Ishikawa (cell line): ENCODE measurements around the gene BABAM2.

Experiments used
- CEBPB ChIP-seq: IDR thresholded peaks from 2 replicates; pipeline ENCODE4 v1.6.1; 2012
- CREB1 ChIP-seq: IDR thresholded peaks from 2 replicates; pipeline ENCODE4 v1.6.1; 2012; ENCODE audit warnings: low read depth
- EGR1 ChIP-seq: IDR thresholded peaks from 2 replicates; pipeline ENCODE4 v1.6.1; 2012
- EP300 ChIP-seq: IDR thresholded peaks from 2 replicates; pipeline ENCODE4 v1.6.1; 2012; ENCODE audit warnings: borderline replicate concordance
- FOXM1 ChIP-seq: IDR thresholded peaks from 2 replicates; pipeline ENCODE4 v1.6.1; 2012; ENCODE audit warnings: low read depth, borderline replicate concordance
- MAX ChIP-seq: IDR thresholded peaks from 2 replicates; pipeline ENCODE4 v1.6.1; 2012
- NFIC ChIP-seq: IDR thresholded peaks from 2 replicates; pipeline ENCODE4 v1.6.1; 2012
- RAD21 ChIP-seq: IDR thresholded peaks from 2 replicates; pipeline ENCODE4 v1.6.1; 2012; ENCODE audit warnings: low read depth
- REST ChIP-seq: IDR thresholded peaks from 2 replicates; pipeline ENCODE4 v1.6.1; 2012; ENCODE audit warnings: low read depth, mild to moderate bottlenecking
- TAF1 ChIP-seq: IDR thresholded peaks from 2 replicates; pipeline ENCODE4 v1.6.1; 2012; ENCODE audit warnings: low read depth, mild to moderate bottlenecking
- TCF12 ChIP-seq: IDR thresholded peaks from 2 replicates; pipeline ENCODE4 v1.6.1; 2012; ENCODE audit warnings: low read depth
- TEAD4 ChIP-seq: IDR thresholded peaks from 2 replicates; pipeline ENCODE4 v1.6.1; 2012
- USF1 ChIP-seq: IDR thresholded peaks from 2 replicates; pipeline ENCODE4 v1.6.1; 2012
- YY1 ChIP-seq: IDR thresholded peaks from 2 replicates; pipeline ENCODE4 v1.6.1; 2012; ENCODE audit warnings: low read depth
- ZBTB7A ChIP-seq: IDR thresholded peaks from 2 replicates; pipeline ENCODE4 v1.6.1; 2012; ENCODE audit warnings: low read depth

The BABAM2 gene

GRCh38 chr2:28326881-28327505 is 436.5 kb downstream of the BABAM2 start:
- TF ChIP-seq CEBPB (no peak), RAD21 (no peak), ZBTB7A (no peak), TEAD4 (no peak), TCF12 (no peak), NFIC (no peak), USF1 (no peak), FOXM1 (no peak), YY1 (no peak), CREB1 (no peak), MAX (no peak), REST (no peak)

- TF ChIP-seq REST = no peak
- no peak for TF ChIP-seq CREB1
- TF ChIP-seq FOXM1 = no peak
- TF ChIP-seq USF1 = no peak
- no peak for TF ChIP-seq TEAD4
- TF ChIP-seq EP300 = no peak
- no peak for TF ChIP-seq MAX
- TF ChIP-seq NFIC = no peak
- no peak for TF ChIP-seq ZBTB7A
- no peak for TF ChIP-seq TCF12
- no peak for TF ChIP-seq RAD21
- TF ChIP-seq CEBPB = no peak
- no peak for TF ChIP-seq EGR1
- no peak for TF ChIP-seq YY1
Observed at GRCh38 chr2:28327581-28327955, 437.0 kb downstream of the BABAM2 start.

- no peak for TF ChIP-seq ZBTB7A
- TF ChIP-seq TCF12 = no peak
- TF ChIP-seq RAD21 = no peak
- TF ChIP-seq NFIC = no peak
- no peak for TF ChIP-seq EP300
- no peak for TF ChIP-seq REST
- no peak for TF ChIP-seq TEAD4
- no peak for TF ChIP-seq TAF1
- TF ChIP-seq CEBPB = no peak
- TF ChIP-seq MAX = no peak
- TF ChIP-seq FOXM1 = no peak
- no peak for TF ChIP-seq CREB1
- TF ChIP-seq EGR1 = no peak
- TF ChIP-seq USF1 = no peak
Observed at GRCh38 chr2:28327956-28328922, 437.7 kb downstream of the BABAM2 start.
